ENCODE data around the gene KCNK3. TPM values are rescaled to one million over a fixed set of nuclear protein-coding genes. Genes with fewer than 3 reads are reported as not detected.

The KCNK3 gene
- total and polyA plus RNA-seq, 2 donors (not counting 1 experiment from before 2014, with no cell fraction given) = not detected

DNA sequence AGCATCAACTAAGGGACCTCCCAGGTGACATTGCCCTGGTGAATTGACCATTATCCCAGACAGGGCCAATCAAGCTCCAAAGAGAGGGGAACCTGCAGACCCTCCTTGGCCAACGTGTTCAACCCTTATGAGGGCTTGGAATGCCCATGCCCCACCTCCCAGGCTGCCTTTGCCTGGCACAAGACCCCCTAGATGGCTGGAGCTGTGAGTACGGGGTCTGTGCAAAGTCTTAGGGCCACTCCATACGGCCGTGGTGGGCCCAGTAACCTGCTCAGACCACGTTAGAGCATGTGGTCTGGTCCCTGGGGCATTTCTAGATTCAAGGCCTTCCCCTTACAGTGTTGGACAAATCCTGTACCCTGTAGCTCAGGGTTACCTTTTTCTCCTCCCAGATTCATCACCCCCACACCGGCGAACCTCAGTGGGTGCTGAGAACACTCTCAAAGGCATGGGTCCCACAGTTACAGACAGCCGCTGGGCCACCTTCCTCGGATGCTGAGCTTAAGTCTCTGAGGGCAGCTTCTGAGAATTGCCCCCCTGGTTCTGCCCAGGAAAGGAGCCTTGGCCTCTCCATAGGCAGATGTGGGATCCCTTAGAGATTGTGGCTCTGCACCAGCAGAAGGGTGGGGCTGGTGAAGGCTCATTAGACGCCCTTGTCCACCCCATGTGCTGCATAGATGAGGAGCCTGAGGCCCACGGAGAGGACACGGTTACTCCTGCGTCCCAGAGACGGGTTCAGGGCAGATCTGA lies 18.3 kb upstream of the KCNK3 start:
- Histone ChIP-seq H3K27ac (ENCODE audit: low read length in 2 of 2) (no peak overlapping the region), H3K4me3 (ENCODE audit: control extremely low read depth in 1 of 5, extremely low read depth in 1 of 5, insufficient read depth in 1 of 5, low read depth in 2 of 5, low read length in 4 of 5) (no peak overlapping the region), H3K36me3 (replicated peaks in 1 of 2; ENCODE audit: control extremely low read depth in 1 of 2, control insufficient read depth in 1 of 2, extremely low read depth in 1 of 2, insufficient read depth in 2 of 2, low read length in 1 of 2) (no peaks in the 10 kb centered on the region), H3K79me2 (ENCODE audit: control insufficient read depth, insufficient read depth, low read length) (no peaks in the 10 kb centered on the region), H3K4me2 (replicated peaks; ENCODE audit: low read depth, low read length, poor library complexity, severe bottlenecking) (no peak overlapping the region), H4K20me1 (ENCODE audit: control insufficient read depth, insufficient read depth, low read length, poor library complexity, severe bottlenecking) (no peaks in the 10 kb centered on the region), H3K9me3 (ENCODE audit: control extremely low read depth in 1 of 3, control insufficient read depth in 2 of 3, insufficient read depth in 1 of 3, low read length in 2 of 3) (peaks cover 0 to 5% (median 0%) of the 10 kb centered on the region in 3 donors), H3K4me1 (ENCODE audit: control insufficient read depth in 2 of 2, insufficient read depth in 2 of 2, low read length in 2 of 2) (no peaks in the 10 kb centered on the region), H3K27me3 (replicated peaks in 1 of 4; ENCODE audit: control extremely low read depth in 1 of 4, control insufficient read depth in 3 of 4, insufficient read depth in 4 of 4, low read length in 3 of 4) (peaks cover 0 to 3% (median 0%) of the 10 kb centered on the region in 4 experiments), H2AFZ (ENCODE audit: insufficient read depth, low read depth, low read length, poor library complexity, severe bottlenecking) (no peak overlapping the region), H3K9ac (ENCODE audit: low read length) (no peak overlapping the region)
- CTCF ChIA-PET = no interaction called here
- POLR2A ChIA-PET = no interaction called here
- Mint-ChIP-seq H3K4me1 (no peaks in the 10 kb centered on the region), H3K9me3 (ENCODE audit: insufficient read depth) (peaks cover 7% of the 10 kb centered on the region), H3K27ac (no peak overlapping the region), H3K27me3 (peaks cover 49% of the 10 kb centered on the region), H3K4me3 (no peak overlapping the region)
- 81% methylated on average over 14 of the region's 14 CpGs for WGBS (ENCODE audit: insufficient coverage)
- TF ChIP-seq, protein P1, sequence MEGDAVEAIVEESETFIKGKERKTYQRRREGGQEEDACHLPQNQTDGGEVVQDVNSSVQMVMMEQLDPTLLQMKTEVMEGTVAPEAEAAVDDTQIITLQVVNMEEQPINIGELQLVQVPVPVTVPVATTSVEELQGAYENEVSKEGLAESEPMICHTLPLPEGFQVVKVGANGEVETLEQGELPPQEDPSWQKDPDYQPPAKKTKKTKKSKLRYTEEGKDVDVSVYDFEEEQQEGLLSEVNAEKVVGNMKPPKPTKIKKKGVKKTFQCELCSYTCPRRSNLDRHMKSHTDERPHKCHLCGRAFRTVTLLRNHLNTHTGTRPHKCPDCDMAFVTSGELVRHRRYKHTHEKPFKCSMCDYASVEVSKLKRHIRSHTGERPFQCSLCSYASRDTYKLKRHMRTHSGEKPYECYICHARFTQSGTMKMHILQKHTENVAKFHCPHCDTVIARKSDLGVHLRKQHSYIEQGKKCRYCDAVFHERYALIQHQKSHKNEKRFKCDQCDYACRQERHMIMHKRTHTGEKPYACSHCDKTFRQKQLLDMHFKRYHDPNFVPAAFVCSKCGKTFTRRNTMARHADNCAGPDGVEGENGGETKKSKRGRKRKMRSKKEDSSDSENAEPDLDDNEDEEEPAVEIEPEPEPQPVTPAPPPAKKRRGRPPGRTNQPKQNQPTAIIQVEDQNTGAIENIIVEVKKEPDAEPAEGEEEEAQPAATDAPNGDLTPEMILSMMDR (IDR thresholded peaks at IDR 0.05) = no peak
- intact Hi-C loops (cut with micrococcal nuclease) = no loop called here
- DNase-seq (no peak), ATAC-seq (ENCODE audit: low read depth) (no peak)

DNA sequence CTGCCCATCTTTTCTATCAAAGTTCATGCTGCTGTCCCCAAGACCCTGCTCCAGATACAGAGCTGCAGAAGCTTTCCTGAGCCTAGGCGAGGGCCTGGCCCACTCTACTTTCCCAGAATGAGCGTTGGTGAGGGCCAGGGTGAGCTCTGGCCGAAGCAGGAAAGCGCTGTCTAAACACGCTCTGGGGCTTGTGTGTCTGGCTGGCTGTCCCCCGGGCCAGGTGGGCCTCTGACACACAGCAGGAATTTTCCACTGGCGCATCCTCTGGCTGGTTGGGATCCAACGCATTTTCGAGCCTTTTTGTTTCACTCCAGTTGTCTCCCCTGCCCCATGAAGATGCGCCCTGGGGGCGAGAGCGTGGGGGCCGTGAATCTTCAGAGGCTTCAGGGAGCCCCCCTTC lies 17.8 kb upstream of the KCNK3 start:
- Histone ChIP-seq H3K4me3 (ENCODE audit: control extremely low read depth in 1 of 5, extremely low read depth in 1 of 5, insufficient read depth in 1 of 5, low read depth in 2 of 5, low read length in 4 of 5) (no peak overlapping the region), H2AFZ (ENCODE audit: insufficient read depth, low read depth, low read length, poor library complexity, severe bottlenecking) (no peak overlapping the region), H3K4me1 (ENCODE audit: control insufficient read depth in 2 of 2, insufficient read depth in 2 of 2, low read length in 2 of 2) (no peaks in the 10 kb centered on the region), H3K79me2 (ENCODE audit: control insufficient read depth, insufficient read depth, low read length) (no peaks in the 10 kb centered on the region), H3K36me3 (replicated peaks in 1 of 2; ENCODE audit: control extremely low read depth in 1 of 2, control insufficient read depth in 1 of 2, extremely low read depth in 1 of 2, insufficient read depth in 2 of 2, low read length in 1 of 2) (no peaks in the 10 kb centered on the region), H3K27ac (ENCODE audit: low read length in 2 of 2) (no peak overlapping the region), H3K4me2 (replicated peaks; ENCODE audit: low read depth, low read length, poor library complexity, severe bottlenecking) (no peak overlapping the region), H4K20me1 (ENCODE audit: control insufficient read depth, insufficient read depth, low read length, poor library complexity, severe bottlenecking) (no peaks in the 10 kb centered on the region), H3K9ac (ENCODE audit: low read length) (no peak overlapping the region), H3K9me3 (ENCODE audit: control extremely low read depth in 1 of 3, control insufficient read depth in 2 of 3, insufficient read depth in 1 of 3, low read length in 2 of 3) (peaks cover 0 to 5% (median 0%) of the 10 kb centered on the region in 3 donors), H3K27me3 (replicated peaks in 1 of 4; ENCODE audit: control extremely low read depth in 1 of 4, control insufficient read depth in 3 of 4, insufficient read depth in 4 of 4, low read length in 3 of 4) (peaks cover 0 to 3% (median 0%) of the 10 kb centered on the region in 4 experiments)
- Mint-ChIP-seq H3K9me3 (ENCODE audit: insufficient read depth) (peaks cover 7% of the 10 kb centered on the region), H3K4me1 (no peaks in the 10 kb centered on the region), H3K4me3 (no peak overlapping the region), H3K27me3 (peaks cover 48% of the 10 kb centered on the region), H3K27ac (no peak overlapping the region)
- POLR2A ChIA-PET = no interaction called here
- DNase-seq (no peak), ATAC-seq (ENCODE audit: low read depth) (no peak)
- 92% methylated on average over 7 of the region's 13 CpGs for WGBS (ENCODE audit: insufficient coverage)
- TF ChIP-seq, protein P1 (IDR thresholded peaks at IDR 0.05) = no peak
- TF ChIP-seq EZH2 (IDR thresholded peaks at IDR 0.05; ENCODE audit: borderline replicate concordance, insufficient read depth, low read depth, low read length, poor library complexity, severe bottlenecking) = no peak
- CTCF ChIA-PET = no interaction called here
- intact Hi-C loops (cut with micrococcal nuclease) = no loop called here

All from B cell (primary cell).